IPS-11a (cell line): ENCODE data around the gene HNRNPA2B1.
"Not testable (repeated sequence)": the region's sequence is repeated elsewhere in the genome, so short reads cannot be mapped to it uniquely, and the experiment has no call there.

Source experiments
- H3K4me3 ChIP-seq: one replicate; pipeline ENCODE4 v1.5.1; 2013; ENCODE audit warnings: low read depth, low read length, control low read depth

HNRNPA2B1 gene

DNA sequence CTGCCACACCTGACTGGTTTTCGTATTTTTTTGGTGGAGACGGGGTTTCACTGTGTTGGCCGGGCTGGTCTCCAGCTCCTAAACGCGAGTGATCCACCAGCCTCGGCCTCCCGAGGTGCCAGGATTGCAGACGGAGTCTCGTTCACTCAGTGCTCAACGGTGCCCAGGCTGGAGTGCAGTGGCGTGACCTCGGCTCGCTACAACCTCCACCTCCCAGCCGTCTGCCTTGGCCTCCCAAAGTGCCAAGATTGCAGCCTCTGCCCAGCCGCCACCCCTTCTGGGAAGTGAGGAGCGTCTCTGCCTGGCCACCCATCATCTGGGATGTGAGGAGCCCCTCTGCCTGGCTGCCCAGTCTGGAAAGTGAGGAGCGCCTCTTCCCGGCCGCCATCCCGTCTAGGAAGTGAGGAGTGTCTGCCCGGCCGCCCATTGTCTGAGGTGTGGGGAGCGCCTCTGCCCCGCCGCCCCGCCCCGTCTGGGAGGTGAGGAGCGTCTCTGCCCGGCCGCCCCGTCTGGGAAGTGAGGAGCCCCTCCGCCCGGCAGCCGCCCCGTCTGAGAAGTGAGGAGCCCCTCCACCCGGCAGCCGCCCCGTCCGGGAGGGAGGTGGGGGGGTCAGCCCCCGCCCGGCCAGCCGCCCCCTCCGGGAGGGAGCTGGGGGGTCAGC lies 52.8 kb downstream of the HNRNPA2B1 start:
- H3K4me3 ChIP-seq = not testable (repeated sequence)

DNA sequence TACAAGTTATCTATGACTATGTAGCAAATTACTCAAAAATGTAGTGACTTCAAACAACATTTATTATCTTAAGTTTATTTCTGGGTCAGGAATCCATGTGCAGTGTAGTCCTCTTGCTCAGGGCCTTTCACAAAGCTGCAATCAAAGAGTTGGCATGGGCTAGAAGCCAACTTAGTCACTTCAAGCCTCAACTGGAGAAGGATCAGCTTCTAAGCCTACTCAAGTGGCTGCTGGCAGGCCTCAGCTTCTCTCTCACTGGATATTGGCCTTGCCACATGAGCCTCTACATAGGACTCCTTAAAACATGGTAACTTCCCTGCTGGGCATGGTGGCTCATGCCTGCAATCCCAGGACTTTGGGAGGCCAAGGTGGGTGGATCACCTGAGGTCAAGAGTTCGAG lies 53.5 kb downstream of the HNRNPA2B1 start:
- no peak overlapping the region for H3K4me3 ChIP-seq

DNA sequence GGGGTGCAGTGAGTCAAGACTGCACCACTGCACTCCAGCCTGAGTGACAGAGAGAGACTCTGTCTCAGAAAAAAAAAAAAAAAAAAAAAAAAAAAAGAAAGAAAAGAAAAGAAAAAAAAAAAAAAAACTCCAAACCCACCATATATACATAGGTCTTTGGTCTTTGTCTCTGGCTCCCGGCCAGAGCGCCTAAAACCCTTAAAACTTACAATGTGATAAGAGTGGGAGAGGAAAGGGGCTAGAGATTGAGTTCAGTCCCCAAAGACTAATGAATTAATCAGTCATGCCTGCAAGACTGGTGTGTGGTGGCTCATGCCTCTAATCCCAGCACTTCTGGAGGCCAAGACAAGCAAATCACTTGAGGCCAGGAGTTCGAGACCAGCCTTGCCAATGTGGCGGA lies 55.3 kb downstream of the HNRNPA2B1 start:
- H3K4me3 ChIP-seq = no peak overlapping the region

DNA sequence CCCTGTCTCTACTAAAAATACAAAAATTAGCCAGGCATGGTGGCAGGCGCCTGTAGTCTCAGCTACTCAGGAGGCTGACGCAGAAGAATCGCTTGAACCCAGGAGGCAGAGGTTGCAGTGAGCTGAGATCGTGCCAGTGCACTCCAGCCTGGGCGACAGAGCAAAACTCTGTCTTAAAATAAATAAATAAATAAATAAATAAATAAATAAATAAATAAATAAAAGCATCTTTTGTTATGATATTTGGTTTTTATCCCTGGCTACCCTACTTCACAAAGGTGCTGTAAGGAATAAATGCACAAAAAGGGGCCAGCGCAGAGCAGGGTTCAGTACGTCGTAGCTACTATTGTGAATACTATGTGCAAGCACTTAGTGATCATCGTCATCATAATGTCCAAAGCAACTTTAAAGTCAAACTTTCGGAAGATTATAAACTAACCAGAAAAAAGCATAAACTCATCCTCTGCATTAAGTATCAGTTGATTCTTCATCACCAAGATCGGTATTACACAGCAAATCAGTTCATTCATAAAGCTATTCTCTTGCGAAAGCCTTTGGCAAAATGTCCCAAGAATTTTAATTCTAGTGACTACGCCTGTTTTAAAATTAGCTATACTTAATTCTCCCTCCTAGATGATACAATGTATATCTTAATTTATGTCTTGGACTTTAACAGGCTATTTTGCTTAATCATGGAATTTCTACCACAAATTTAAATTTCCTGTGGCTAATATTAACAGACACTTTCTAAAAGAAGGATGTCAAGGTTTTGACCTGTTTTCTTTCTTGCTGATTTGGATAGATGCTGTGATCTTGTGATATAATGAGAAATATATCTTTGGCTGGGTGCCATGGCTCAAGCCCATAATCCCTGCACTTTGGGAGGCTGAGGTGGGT lies 56.1 kb downstream of the HNRNPA2B1 start:
- H3K4me3 ChIP-seq = no peak overlapping the region

DNA sequence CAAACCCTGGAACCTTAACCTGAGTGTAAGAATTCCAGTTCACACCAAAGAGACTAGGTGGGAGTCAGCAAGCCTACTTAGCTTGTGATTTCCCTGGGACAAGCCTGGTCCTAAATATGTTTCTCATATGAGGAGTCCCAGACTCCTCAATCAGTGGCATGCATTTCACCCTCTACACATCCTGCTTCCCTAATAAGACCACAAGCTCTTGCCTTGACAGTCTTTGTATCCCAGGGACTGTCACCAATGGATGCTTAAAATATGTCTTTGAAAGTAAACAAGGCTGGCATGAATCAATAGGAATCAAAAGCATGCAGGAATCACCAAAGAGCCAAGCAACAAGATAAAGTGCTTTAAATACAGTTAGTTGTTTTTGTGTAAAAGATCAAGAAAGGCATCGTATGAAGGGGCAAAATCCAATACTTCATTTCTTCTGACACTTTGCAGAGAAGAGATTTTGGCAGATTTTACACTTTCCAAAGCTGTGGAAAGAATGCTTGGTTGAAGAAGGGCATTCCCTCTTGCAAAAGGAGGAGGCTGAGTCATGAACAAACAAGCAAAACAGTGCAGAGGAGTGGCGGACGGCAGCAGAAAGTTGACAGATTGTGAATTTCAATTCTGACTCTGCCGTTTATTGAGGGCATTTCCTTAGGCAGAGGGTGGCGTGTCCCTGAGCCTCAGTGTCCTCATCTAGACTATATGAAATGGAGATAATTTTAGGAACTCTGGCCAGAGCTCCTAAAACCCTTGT lies 57.1 kb downstream of the HNRNPA2B1 start:
- no peak overlapping the region for H3K4me3 ChIP-seq

DNA sequence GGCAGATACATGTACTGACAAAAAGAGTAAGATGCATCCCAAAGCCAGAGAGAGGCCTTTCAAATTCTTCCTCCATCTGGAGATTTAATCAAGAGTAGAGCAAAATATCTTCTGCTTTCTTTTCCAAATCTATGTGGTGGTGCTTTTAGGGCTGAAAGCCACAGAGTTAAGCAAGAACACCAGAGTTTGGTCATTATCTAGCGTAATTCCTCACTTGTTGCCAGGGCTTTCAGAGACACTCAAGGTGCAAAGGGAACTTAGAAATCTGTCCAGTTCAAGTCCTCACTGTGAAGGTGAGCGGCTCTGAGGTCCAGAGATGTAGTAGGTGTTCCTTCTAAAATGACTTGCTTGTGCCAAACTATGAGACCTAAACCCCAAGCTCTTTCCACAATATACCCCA lies 59.5 kb downstream of the HNRNPA2B1 start:
- no peak overlapping the region for H3K4me3 ChIP-seq

DNA sequence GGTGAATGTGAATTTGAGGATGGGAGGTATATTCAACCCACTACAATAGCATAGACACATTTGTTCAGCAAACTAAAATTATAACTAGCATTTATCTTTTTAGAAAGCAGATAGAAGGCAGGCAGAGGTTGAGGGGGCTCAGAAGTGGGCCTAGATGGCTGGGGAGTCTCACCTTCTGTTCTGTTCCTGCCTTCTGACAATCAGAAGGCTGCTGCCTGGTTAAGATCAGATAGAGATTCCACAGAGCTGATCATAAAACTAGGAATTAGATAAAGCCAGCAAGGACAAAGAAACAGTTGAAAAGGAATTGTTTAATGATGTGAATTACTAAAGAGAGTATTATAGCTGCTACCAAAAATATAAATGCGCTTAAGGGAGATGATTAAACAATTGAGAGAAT lies 60.2 kb downstream of the HNRNPA2B1 start:
- H3K4me3 ChIP-seq = no peak overlapping the region
